HCT116 (cell line): ENCODE data around the gene CUX1. TPM values are rescaled to one million over a fixed set of nuclear protein-coding genes. Genes with fewer than 3 reads are reported as not detected.

Experiments used
- ATAC-seq: fragments of 200-7000 bp; cut with Tn5 transposase; 2 replicates; pipeline ENCODE4 v1.9.1; 2020; ENCODE audit warnings: mild to moderate bottlenecking, moderate library complexity
- BruUV-seq: library from RNA; stranded (reverse); fragments of 400-500 nt; replicated peaks from 2 replicates; lab custom pipeline; 2021; lab: Mats Ljungman, UMichigan
- CTCF ChIA-PET: fragments of 300-600 bp; sonication (Branson Sonifier 250); formaldehyde crosslinking; loops from one replicate; lab custom pipeline; 2021; ENCODE audit warnings: antibody characterized with exemption; lab: Charles Lee
- POLR2A ChIA-PET: fragments of 300-600, 350-600 bp; sonication (Branson Sonifier 250); formaldehyde crosslinking; loops from one replicate; lab custom pipeline; 2021; ENCODE audit warnings: antibody characterized with exemption; lab: Charles Lee
- RAD21 ChIA-PET, 2 experiments: fragments of 300-600 bp; sonication (Branson Sonifier 250); formaldehyde crosslinking; loops; one replicate each; lab custom pipeline; 2023; ENCODE audit warnings: low total read pairs in 2 of 2; ENCODE audit not compliant: uncharacterized antibody in 2 of 2, unreplicated experiment in 2 of 2, low non-redundant PET in 1 of 2; lab: Charles Lee
- DNase-seq: peaks from one replicate; pipeline ENCODE4 v3.0.0-alpha.2; 2010; ENCODE audit warnings: low read depth, low spot score
- H2AFZ ChIP-seq: fragments of 200-600 bp; shearing (Covaris generic), sonication (generic); 2 replicates; pipeline ENCODE4 v1.6.1; 2017; ENCODE audit warnings: low read depth, mixed run types, mixed read lengths, antibody characterized with exemption, low read length; ENCODE audit not compliant: poor library complexity, severe bottlenecking
- H3K27ac ChIP-seq: 2 replicates; pipeline ENCODE4 v1.5.1; 2012; ENCODE audit warnings: low read depth, low read length
- H3K27me3 ChIP-seq: fragments of 200-600 bp; sonication (generic); 2 replicates; pipeline ENCODE4 v1.6.1; 2016; ENCODE audit warnings: mixed run types, low read length, mixed read lengths; ENCODE audit not compliant: insufficient read depth
- H3K36me3 ChIP-seq, 2 experiments: fragments of 200-500 bp in 1 of 2; fragments of 200-600 bp in 1 of 2; sonication (Bioruptor generic) in 1 of 2; sonication (generic) in 1 of 2; 2 replicates each; pipeline versions ENCODE4 v1.5.1 to v1.6.1; 2014 to 2016; ENCODE audit warnings: low read length in 2 of 2, inconsistent platforms in 1 of 2, mixed read lengths in 1 of 2, mixed run types in 1 of 2; ENCODE audit not compliant: insufficient read depth in 2 of 2, control insufficient read depth in 1 of 2
- H3K4me1 ChIP-seq, 2 experiments: fragments of 200-600 bp in 1 of 2; sonication (generic) in 1 of 2; 2 replicates each; pipeline versions ENCODE4 v1.5.1 to v1.6.1; 2012 to 2017; ENCODE audit warnings: low read length in 2 of 2, inconsistent platforms in 1 of 2, mild to moderate bottlenecking in 1 of 2, mixed read lengths in 1 of 2, mixed run types in 1 of 2, moderate library complexity in 1 of 2; ENCODE audit not compliant: insufficient read depth in 2 of 2, control insufficient read depth in 1 of 2
- H3K4me2 ChIP-seq: fragments of 200-600 bp; sonication (generic); 2 replicates; pipeline ENCODE4 v1.6.1; 2017; ENCODE audit warnings: mixed run types, low read length, mixed read lengths
- H3K4me3 ChIP-seq, 2 experiments: fragments of 200-600 bp in 1 of 2; sonication (generic) in 1 of 2; replicated peaks in 1 of 2; 2 replicates each; pipeline ENCODE4 v1.5.1; 2011 to 2016; ENCODE audit warnings: low read length in 2 of 2, control low read depth in 1 of 2, low read depth in 1 of 2, mild to moderate bottlenecking in 1 of 2, mixed read lengths in 1 of 2, mixed run types in 1 of 2
- H3K79me2 ChIP-seq: fragments of 200-600 bp; sonication (generic); 2 replicates; pipeline ENCODE4 v1.6.1; 2017; ENCODE audit warnings: mild to moderate bottlenecking, mixed run types, low read length, moderate library complexity, mixed read lengths; ENCODE audit not compliant: insufficient read depth
- H3K9ac ChIP-seq: fragments of 200-600 bp; sonication (generic); 2 replicates; pipeline ENCODE4 v1.6.1; 2016; ENCODE audit warnings: low read length, mixed read lengths
- H3K9me2 ChIP-seq: fragments of 200-600 bp; sonication (generic), shearing (Covaris generic); 2 replicates; pipeline ENCODE4 v1.6.1; 2017; ENCODE audit warnings: mixed run types, mild to moderate bottlenecking, moderate library complexity; ENCODE audit not compliant: insufficient read depth
- H3K9me3 ChIP-seq, 2 experiments: fragments of 200-500 bp in 1 of 2; fragments of 200-600 bp in 1 of 2; sonication (Bioruptor generic) in 1 of 2; sonication (generic) in 1 of 2; 2 replicates each; pipeline ENCODE4 v1.6.1; 2014 to 2017; ENCODE audit warnings: low read length in 2 of 2, mixed read lengths in 2 of 2, inconsistent platforms in 1 of 2, low read depth in 1 of 2, mild to moderate bottlenecking in 1 of 2, mixed run types in 1 of 2, moderate library complexity in 1 of 2; ENCODE audit not compliant: control insufficient read depth in 1 of 2, insufficient read depth in 1 of 2
- H4K20me1 ChIP-seq: fragments of 200-600 bp; sonication (generic), shearing (Covaris generic); 2 replicates; pipeline ENCODE4 v1.6.1; 2017; ENCODE audit warnings: mixed run types, mild to moderate bottlenecking, moderate library complexity; ENCODE audit not compliant: insufficient read depth
- CBX3 ChIP-seq: IDR thresholded peaks from 2 replicates; pipeline ENCODE4 v1.6.1; 2012; ENCODE audit warnings: low read depth
- CEBPB ChIP-seq: IDR thresholded peaks from 2 replicates; pipeline ENCODE4 v1.6.1; 2012; ENCODE audit warnings: low read depth
- ELF1 ChIP-seq: IDR thresholded peaks from 2 replicates; pipeline ENCODE4 v1.6.1; 2012; ENCODE audit warnings: low read depth, borderline replicate concordance
- EZH2phosphoT487 ChIP-seq: fragments of 200-600 bp; IDR thresholded peaks from 2 replicates; pipeline ENCODE4 v1.6.1; 2018; ENCODE audit warnings: antibody characterized with exemption, borderline replicate concordance
- FOSL1 ChIP-seq: IDR thresholded peaks from 2 replicates; pipeline ENCODE4 v1.6.1; 2012; ENCODE audit warnings: low read depth
- POLR2A ChIP-seq: IDR thresholded peaks from 2 replicates; pipeline ENCODE4 v1.7.0; 2011; ENCODE audit warnings: borderline replicate concordance; ENCODE audit not compliant: insufficient read depth, insufficient read length; ENCODE audit errors: extremely low read depth
- RAD21 ChIP-seq: IDR thresholded peaks from 2 replicates; pipeline ENCODE4 v1.6.1; 2012; ENCODE audit warnings: low read depth, mild to moderate bottlenecking
- SIN3A ChIP-seq: IDR thresholded peaks from 2 replicates; pipeline ENCODE4 v1.6.1; 2012; ENCODE audit warnings: low read depth
- SP1 ChIP-seq: IDR thresholded peaks from 2 replicates; pipeline ENCODE4 v1.6.1; 2012; ENCODE audit warnings: low read depth
- ZFX ChIP-seq: fragments of 450-650 bp; IDR thresholded peaks from 2 replicates; pipeline ENCODE4 v1.6.1; 2017
- intact Hi-C: fragments of 100-400 bp; cut with micrococcal nuclease; formaldehyde crosslinking; loops from 2 replicates; pipeline ENCODE4 v1.10.0; 2022
- total RNA-seq: library from RNA; stranded (reverse); gene quantifications from one replicate; pipeline ENCODE4 v1.2.1, GENCODE V29; 2021; ENCODE audit not compliant: unreplicated experiment
- TF ChIP-seq, protein P1 (sequence below): IDR thresholded peaks from 2 replicates; pipeline ENCODE4 v1.6.1; 2012
- TF ChIP-seq, protein P2 (sequence below): IDR thresholded peaks from 2 replicates; pipeline ENCODE4 v1.6.1; 2012
- TF ChIP-seq, protein P3 (sequence below), 3 experiments: fragments of 200-600 bp in 1 of 3; sonication (generic) in 1 of 3; IDR thresholded peaks in 2 of 3; conservative IDR thresholded peaks in 1 of 3; 2 replicates each; pipeline ENCODE4 v1.5.1; 2012 to 2017; ENCODE audit warnings: low read depth in 2 of 3, low read length in 2 of 3, antibody characterized with exemption in 1 of 3, borderline replicate concordance in 1 of 3, control low read depth in 1 of 3, mild to moderate bottlenecking in 1 of 3, mixed read lengths in 1 of 3, mixed run types in 1 of 3, moderate library complexity in 1 of 3; ENCODE audit not compliant: insufficient read depth in 1 of 3

The CUX1 gene
- total RNA-seq, 1 experiment from 2014 or later = 68.9 TPM

DNA sequence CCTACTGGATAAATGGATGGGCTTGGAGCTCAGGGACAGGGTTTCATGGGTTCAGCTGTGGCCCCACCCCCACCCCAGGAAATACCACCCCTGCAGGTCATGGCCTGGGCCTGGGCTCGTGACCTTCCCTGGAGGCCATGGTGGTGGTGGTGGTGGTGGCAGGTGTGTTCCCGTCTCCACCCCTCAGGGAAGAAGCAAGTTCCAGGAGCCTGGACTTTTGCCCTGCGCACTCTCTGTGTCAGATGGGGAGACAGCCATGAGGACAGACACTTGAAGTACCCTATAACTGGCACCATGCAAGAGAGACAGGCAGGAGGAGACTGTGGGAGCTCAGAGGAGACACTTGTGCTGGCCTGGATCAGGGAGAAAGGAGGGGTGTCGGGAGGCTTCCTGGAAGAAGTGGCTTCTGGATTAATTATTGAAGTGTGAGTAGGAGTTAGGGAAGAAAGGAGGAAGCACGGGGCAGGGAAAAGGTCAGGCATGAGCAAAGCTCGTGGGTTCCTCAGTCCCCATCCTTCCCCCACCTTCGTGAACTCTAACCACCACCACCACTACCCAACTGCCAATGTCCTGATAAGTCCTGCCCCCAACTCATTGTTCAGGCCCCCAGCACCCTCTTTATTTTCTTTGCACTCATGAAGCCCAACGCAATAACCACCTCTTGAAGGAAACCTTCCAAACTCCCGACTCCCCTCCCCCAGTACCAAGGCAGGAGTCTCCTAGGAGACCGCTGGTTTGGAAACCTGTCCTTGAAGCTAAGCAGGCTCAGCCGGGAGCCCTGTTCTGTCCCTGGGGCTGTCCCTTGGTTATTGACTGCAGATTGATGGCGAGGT, 478.1 kb downstream of the CUX1 start:
- no peak for ATAC-seq
- Histone ChIP-seq H3K4me3 (no peak overlapping the region), H3K9ac (no peak overlapping the region), H3K4me2 (no peak overlapping the region), H2AFZ (no peak overlapping the region), H3K9me2 (no peaks in the 10 kb centered on the region), H3K4me1 (peaks cover 0 to 3% of the 10 kb centered on the region in 2 experiments; a peak in 1 of 4 replicates), H4K20me1 (no peaks in the 10 kb centered on the region), H3K79me2 (no peaks in the 10 kb centered on the region), H3K9me3 (no peaks in the 10 kb centered on the region), H3K27ac (no peak overlapping the region), H3K36me3 (no peaks in the 10 kb centered on the region)
- ChIA-PET POLR2A (no interaction called here), CTCF (no interaction called here), RAD21 (no interaction called here)
- BruUV-seq = no TSS peak
- DNase-seq = no peak
- intact Hi-C loops = no loop called here
- TF ChIP-seq, protein P1, sequence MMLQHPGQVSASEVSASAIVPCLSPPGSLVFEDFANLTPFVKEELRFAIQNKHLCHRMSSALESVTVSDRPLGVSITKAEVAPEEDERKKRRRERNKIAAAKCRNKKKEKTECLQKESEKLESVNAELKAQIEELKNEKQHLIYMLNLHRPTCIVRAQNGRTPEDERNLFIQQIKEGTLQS = no peak
- TF ChIP-seq FOSL1 (no peak), CEBPB (no peak), CBX3 (no peak), ELF1 (no peak), SP1 (no peak), POLR2A (no peak), SIN3A (no peak), RAD21 (no peak), EZH2phosphoT487 (no peak), ZFX (no peak)
- TF ChIP-seq, protein P2, sequence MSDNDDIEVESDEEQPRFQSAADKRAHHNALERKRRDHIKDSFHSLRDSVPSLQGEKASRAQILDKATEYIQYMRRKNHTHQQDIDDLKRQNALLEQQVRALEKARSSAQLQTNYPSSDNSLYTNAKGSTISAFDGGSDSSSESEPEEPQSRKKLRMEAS = no peak
- TF ChIP-seq, protein P3, sequence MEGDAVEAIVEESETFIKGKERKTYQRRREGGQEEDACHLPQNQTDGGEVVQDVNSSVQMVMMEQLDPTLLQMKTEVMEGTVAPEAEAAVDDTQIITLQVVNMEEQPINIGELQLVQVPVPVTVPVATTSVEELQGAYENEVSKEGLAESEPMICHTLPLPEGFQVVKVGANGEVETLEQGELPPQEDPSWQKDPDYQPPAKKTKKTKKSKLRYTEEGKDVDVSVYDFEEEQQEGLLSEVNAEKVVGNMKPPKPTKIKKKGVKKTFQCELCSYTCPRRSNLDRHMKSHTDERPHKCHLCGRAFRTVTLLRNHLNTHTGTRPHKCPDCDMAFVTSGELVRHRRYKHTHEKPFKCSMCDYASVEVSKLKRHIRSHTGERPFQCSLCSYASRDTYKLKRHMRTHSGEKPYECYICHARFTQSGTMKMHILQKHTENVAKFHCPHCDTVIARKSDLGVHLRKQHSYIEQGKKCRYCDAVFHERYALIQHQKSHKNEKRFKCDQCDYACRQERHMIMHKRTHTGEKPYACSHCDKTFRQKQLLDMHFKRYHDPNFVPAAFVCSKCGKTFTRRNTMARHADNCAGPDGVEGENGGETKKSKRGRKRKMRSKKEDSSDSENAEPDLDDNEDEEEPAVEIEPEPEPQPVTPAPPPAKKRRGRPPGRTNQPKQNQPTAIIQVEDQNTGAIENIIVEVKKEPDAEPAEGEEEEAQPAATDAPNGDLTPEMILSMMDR (IDR thresholded peaks at IDR 0.05 in 2 of 3, conservative IDR thresholded peaks at IDR 0.05 in 1 of 3; ENCODE audit: borderline replicate concordance in 1 of 3, insufficient read depth in 1 of 3, low read depth in 2 of 3, low read length in 2 of 3) = no peak
- TF ChIP-seq, all 23 proteins: peak for 0
- no peaks in the 10 kb centered on the region for H3K27me3 ChIP-seq
